K562 (cell line): Measurements from ENCODE around the gene HEG1. TPM values are rescaled to one million over a fixed set of nuclear protein-coding genes. Genes with fewer than 3 reads are reported as not detected.
A peak's percentile ranks its signal among the peaks of the same experiment; 100 is the strongest.

ENCODE experiments used
- ATAC-seq: fragments of 200-7000 bp; cut with Tn5 transposase; 3 replicates; pipeline ENCODE4 v1.9.1; 2020; ENCODE audit warnings: moderate library complexity
- BruUV-seq: library from RNA; stranded (reverse); fragments of 400-500 nt; replicated peaks from 2 replicates; lab custom pipeline; 2021; lab: Mats Ljungman, UMichigan
- CTCF ChIA-PET: fragments of 300-600 bp; formaldehyde crosslinking; extraction: SDS; loops from one replicate; lab custom pipeline; 2021; ENCODE audit warnings: low intra/inter-chr PET ratio; lab: Yijun Ruan, JAX
- POLR2A ChIA-PET: fragments of 300-600, 350-650 bp; sonication (Branson Sonifier 250); formaldehyde crosslinking; extraction: SDS; loops from one replicate; lab custom pipeline; 2021; ENCODE audit warnings: antibody characterized with exemption, inconsistent platforms; lab: Yijun Ruan, JAX
- DNase-seq, 4 experiments: peaks; one replicate each; pipeline versions ENCODE4 v3.0.0 to v3.0.0-alpha.2; 2011 to 2018; ENCODE audit warnings: low spot score in 3 of 4, mixed read lengths in 3 of 4; ENCODE audit errors: extremely low read depth in 1 of 4
- FAIRE-seq: peaks from 2 replicates; lab custom pipeline; 2011; peaks lifted over from hg19 to GRCh38; lab: Jason Lieb, UNC
- H2AFZ ChIP-seq: 2 replicates; pipeline ENCODE4 v1.6.0; 2011; ENCODE audit warnings: low read depth, low read length, control low read depth, inconsistent platforms
- H3K27ac ChIP-seq: fragments of 200-600 bp; 3 replicates; pipeline ENCODE4 v1.8.0; 2011; ENCODE audit warnings: low read depth, mild to moderate bottlenecking, control low read depth, inconsistent platforms, low read length, moderate library complexity, mixed read lengths; ENCODE audit errors: extremely low read depth
- H3K27me3 ChIP-seq, 2 experiments: fragments of 300-600 bp in 1 of 2; 2 replicates in 1 of 2; 3 replicates in 1 of 2; pipeline versions ENCODE4 v1.6.0 to v1.8.0; 2011; ENCODE audit warnings: inconsistent platforms in 2 of 2, low read length in 2 of 2, mild to moderate bottlenecking in 1 of 2, mixed read lengths in 1 of 2, moderate library complexity in 1 of 2; ENCODE audit not compliant: control insufficient read depth in 2 of 2, insufficient read depth in 2 of 2
- H3K36me3 ChIP-seq: fragments of 300-600 bp; 3 replicates; pipeline ENCODE4 v1.8.0; 2011; ENCODE audit warnings: mild to moderate bottlenecking, low read length, inconsistent platforms; ENCODE audit not compliant: control insufficient read depth, insufficient read depth
- H3K4me1 ChIP-seq, 2 experiments: fragments of 200-600 bp in 1 of 2; replicated peaks in 1 of 2; 2 replicates in 1 of 2; 3 replicates in 1 of 2; pipeline versions ENCODE4 v1.5.1 to v1.8.0; 2011; ENCODE audit warnings: inconsistent platforms in 2 of 2, low read length in 2 of 2, mild to moderate bottlenecking in 1 of 2, mixed read lengths in 1 of 2, moderate library complexity in 1 of 2; ENCODE audit not compliant: control insufficient read depth in 2 of 2, insufficient read depth in 2 of 2
- H3K4me2 ChIP-seq: 2 replicates; pipeline ENCODE4 v1.6.1; 2011; ENCODE audit warnings: low read length, control low read depth, inconsistent platforms, mixed read lengths; ENCODE audit not compliant: insufficient read depth
- H3K4me3 ChIP-seq: fragments of 200-600 bp; sonication (generic), shearing (Covaris generic); 2 replicates; pipeline ENCODE4 v1.5.1; 2016; ENCODE audit warnings: control low read depth, inconsistent platforms
- H3K79me2 ChIP-seq: fragments of 200-600 bp; 3 replicates; pipeline ENCODE4 v1.8.0; 2011; ENCODE audit warnings: low read length, inconsistent platforms; ENCODE audit not compliant: control insufficient read depth, insufficient read depth
- H3K9ac ChIP-seq, 2 experiments: 2 replicates each; pipeline versions ENCODE4 v1.6.0 to v1.6.1; 2011; ENCODE audit warnings: low read depth in 2 of 2, low read length in 2 of 2, control low read depth in 1 of 2, inconsistent platforms in 1 of 2, mild to moderate bottlenecking in 1 of 2, mixed read lengths in 1 of 2; ENCODE audit not compliant: insufficient read depth in 1 of 2
- H3K9me1 ChIP-seq: one replicate; pipeline ENCODE4 v1.6.0; 2011; ENCODE audit warnings: inconsistent platforms, mild to moderate bottlenecking, low read length, moderate library complexity; ENCODE audit not compliant: control insufficient read depth, insufficient read depth
- H3K9me3 ChIP-seq: replicated peaks from 2 replicates; pipeline ENCODE4 v1.5.1; 2011; ENCODE audit warnings: low read depth, low read length, inconsistent platforms; ENCODE audit not compliant: control insufficient read depth, insufficient read depth
- H4K20me1 ChIP-seq: replicated peaks from 2 replicates; pipeline ENCODE4 v1.6.1; 2011; ENCODE audit warnings: low read length, inconsistent platforms, mixed read lengths; ENCODE audit not compliant: control insufficient read depth, insufficient read depth
- C11orf30 ChIP-seq: fragments of 450-650 bp; IDR thresholded peaks from 2 replicates; pipeline ENCODE4 v1.6.1; 2016; ENCODE audit warnings: low read depth, mild to moderate bottlenecking
- MAFG ChIP-seq: fragments of 450-650 bp; conservative IDR thresholded peaks from 2 replicates; pipeline ENCODE4 v1.6.1; 2016; ENCODE audit warnings: missing genetic modification characterization, missing compliant biosample characterization
- PHF21A ChIP-seq: fragments of 450-650 bp; IDR thresholded peaks from 2 replicates; pipeline ENCODE4 v1.6.1; 2017; ENCODE audit warnings: low read depth, borderline replicate concordance
- ZNF316 ChIP-seq: fragments of 450-650 bp; IDR thresholded peaks from 2 replicates; pipeline ENCODE4 v1.6.1; 2016
- ZZZ3 ChIP-seq: fragments of 450-650 bp; IDR thresholded peaks from 2 replicates; pipeline ENCODE4 v1.6.1; 2016; ENCODE audit warnings: antibody characterized with exemption, mild to moderate bottlenecking, moderate library complexity
- WGBS: fragments of 100-300 bp; shearing (Covaris generic); methylation state at CpG from one replicate; pipeline ENCODE4 v1.1.6; 2016; ENCODE audit warnings: low coverage, mixed read lengths; ENCODE audit not compliant: insufficient coverage; ENCODE audit errors: missing lambda C conversion rate; 5-methylcytosine and 5-hydroxymethylcytosine counted together
- in situ Hi-C: fragments of 300-500 bp; cut with MboI; formaldehyde crosslinking; loops from 4 replicates; pipeline ENCODE4 v1.15.0; 2018; ENCODE audit warnings: inconsistent platforms, mixed read lengths
- intact Hi-C: fragments of 100-400 bp; cut with micrococcal nuclease; formaldehyde crosslinking; loops from 2 replicates; pipeline ENCODE4 v1.14.2; 2022
- polyA plus RNA-seq, 8 experiments: library from polyadenylated mRNA; depleted of rRNA in 4 of 8; stranded (reverse) in 5 of 8; unstranded in 3 of 8; fragments of >200 nt; fragmentation: Nextera tagmentation in 2 of 8; fragmentation: Illumina TruSeq in 1 of 8; extraction: Ambion mirVana in 2 of 8; extraction: Trizol in 1 of 8; gene quantifications; 2 replicates each; pipeline versions ENCODE4 v1.2.1 to v1.2.3, GENCODE V29; 2011 to 2014; ENCODE audit warnings: inconsistent platforms in 1 of 8, missing spikeins in 1 of 8
- total RNA-seq, 7 experiments: library from RNA; depleted of rRNA in 6 of 7; stranded (reverse); fragments of >200 nt in 6 of 7; fragmentation: Illumina TruSeq in 2 of 7; extraction: Trizol in 2 of 7; gene quantifications; 2 replicates each; pipeline versions ENCODE4 v1.2.1 to v1.2.3, GENCODE V29; 2011 to 2021; ENCODE audit warnings: low replicate concordance in 1 of 7

HEG1 gene
- total and polyA plus RNA-seq, 9 of the 15 experiments (the other 6 are each of a cell fraction or from before 2014, with no cell fraction given): 0.24 TPM; not detected in 8

GRCh38 chr3:124999317-124999716, 56.5 kb downstream of the HEG1 start (continued):
- no peak for TF ChIP-seq ZZZ3

- ChIA-PET CTCF (no interaction called here), POLR2A (interaction anchor here (1.6 kb wide), 1 partner anchor 18 kb away, joined by 3 read pairs; no protein-coding TSS in a partner anchor)
- DNase-seq: no peak
- Histone ChIP-seq H3K9me1 (no peaks in the 10 kb centered on the region), H3K9ac (no peak overlapping the region), H3K36me3 (no peaks in the 10 kb centered on the region), H3K9me3 (no peaks in the 10 kb centered on the region), H2AFZ (no peak overlapping the region), H3K27me3 (peaks cover 15 to 47% of the 10 kb centered on the region in 2 experiments; a peak in 4 of 5 replicates), H3K79me2 (no peaks in the 10 kb centered on the region), H3K4me2 (no peak overlapping the region), H4K20me1 (0 out of 2 replicates have a peak, but pooled peaks cover 3% of the 10 kb centered on the region), H3K27ac (no peak overlapping the region), H3K4me1 (no peaks in the 10 kb centered on the region; a peak in 1 of 5 replicates), H3K4me3 (no peak overlapping the region)
- intact Hi-C loops: loop anchor here (10.0 kb wide), 1 partner anchor 437 kb away; no protein-coding TSS in a partner anchor
- BruUV-seq: no TSS peak
- no peak for ATAC-seq
- WGBS: 15% methylated on average over 2 of the region's 3 CpGs
- no peak for FAIRE-seq
- in situ Hi-C loops: no loop called here
- TF ChIP-seq MAFG (tag): peak; percentile 39; the same call in 1 of the 2 replicates
- peak; percentile 21; the same call in 1 of the 2 replicates for TF ChIP-seq C11orf30
- TF ChIP-seq PHF21A: no peak
- TF ChIP-seq ZNF316: peak; percentile 63
These were observed 57.6 kb downstream of the HEG1 start for GRCh38 chr3:124998247-124998630.
